Panc1 (cell line): ENCODE results near the gene LUC7L. TPM values are rescaled to one million over a fixed set of nuclear protein-coding genes. Genes with fewer than 3 reads are reported as not detected.
"Not testable (repeated sequence)": the region's sequence is repeated elsewhere in the genome, so short reads cannot be mapped to it uniquely, and the experiment has no call there.

Experiments
- ATAC-seq: fragments of 200-7000 bp; cut with Tn5 transposase; 2 replicates; pipeline ENCODE4 v1.9.1; 2020; ENCODE audit warnings: mild to moderate bottlenecking, moderate library complexity
- BruUV-seq: library from RNA; stranded (reverse); fragments of 400-500 nt; replicated peaks from 2 replicates; lab custom pipeline; 2021; lab: Mats Ljungman, UMichigan
- CTCF ChIA-PET: fragments of 300-600 bp; sonication (Branson Sonifier 250); formaldehyde crosslinking; loops from one replicate; lab custom pipeline; 2022; ENCODE audit warnings: antibody characterized with exemption; lab: Charles Lee
- POLR2A ChIA-PET: fragments of 300-600 bp; sonication (Branson Sonifier 250); formaldehyde crosslinking; loops from one replicate; lab custom pipeline; 2022; ENCODE audit warnings: antibody characterized with exemption; lab: Charles Lee
- DNase-seq: peaks from one replicate; pipeline ENCODE4 v3.0.0-alpha.2; 2010; ENCODE audit warnings: low read depth, low spot score
- H3K27ac ChIP-seq: 2 replicates; pipeline ENCODE4 v1.5.1; 2011; ENCODE audit warnings: mild to moderate bottlenecking, low read length, inconsistent platforms
- H3K27me3 ChIP-seq: fragments of 200-500 bp; sonication (Bioruptor generic); 2 replicates; pipeline ENCODE4 v1.6.0; 2014; ENCODE audit warnings: low read length, inconsistent platforms; ENCODE audit not compliant: control insufficient read depth, insufficient read depth
- H3K36me3 ChIP-seq: fragments of 200-500 bp; sonication (Bioruptor generic); 2 replicates; pipeline ENCODE4 v1.5.1; 2014; ENCODE audit warnings: inconsistent platforms, mild to moderate bottlenecking, low read length, moderate library complexity; ENCODE audit not compliant: control insufficient read depth, insufficient read depth
- H3K4me1 ChIP-seq: 2 replicates; pipeline ENCODE4 v1.5.1; 2011; ENCODE audit warnings: inconsistent platforms, mild to moderate bottlenecking, low read length, moderate library complexity; ENCODE audit not compliant: control insufficient read depth, insufficient read depth
- H3K4me3 ChIP-seq, 2 experiments: 2 replicates each; pipeline ENCODE4 v1.5.1; 2011 to 2012; ENCODE audit warnings: low read depth in 2 of 2, low read length in 2 of 2, mild to moderate bottlenecking in 2 of 2, inconsistent platforms in 1 of 2, moderate library complexity in 1 of 2
- H3K9me3 ChIP-seq: fragments of 200-500 bp; sonication (Bioruptor generic); 2 replicates; pipeline ENCODE4 v1.5.1; 2014; ENCODE audit warnings: low read depth, mild to moderate bottlenecking, inconsistent platforms, low read length, moderate library complexity; ENCODE audit not compliant: control insufficient read depth, insufficient read depth
- CTCF ChIP-seq: fragments of 450-650 bp; IDR thresholded peaks from 2 replicates; pipeline ENCODE4 v1.5.1; 2017; ENCODE audit warnings: mild to moderate bottlenecking
- POLR2AphosphoS5 ChIP-seq: IDR thresholded peaks from 2 replicates; pipeline ENCODE4 v1.6.1; 2012; ENCODE audit warnings: mild to moderate bottlenecking, low read depth, low read length, moderate library complexity
- REST ChIP-seq, 2 experiments: IDR thresholded peaks; 2 replicates each; pipeline ENCODE4 v1.6.1; 2011 to 2012; ENCODE audit warnings: low read depth in 2 of 2, control low read depth in 1 of 2, low read length in 1 of 2, mild to moderate bottlenecking in 1 of 2, moderate library complexity in 1 of 2; ENCODE audit not compliant: insufficient read depth in 1 of 2
- SIN3A ChIP-seq: IDR thresholded peaks from 2 replicates; pipeline ENCODE4 v1.6.1; 2012; ENCODE audit warnings: low read depth, mild to moderate bottlenecking, low read length, moderate library complexity, borderline replicate concordance; ENCODE audit not compliant: insufficient read depth
- TCF7L2 ChIP-seq: IDR thresholded peaks from 2 replicates; pipeline ENCODE4 v1.6.1; 2011; ENCODE audit warnings: mild to moderate bottlenecking, low read depth, low read length, inconsistent platforms
- in situ Hi-C: cut with HindIII; loops from 2 replicates; pipeline ENCODE4 v1.10.0; 2016; ENCODE audit warnings: low sequenced_read_pairs, low pct_unique_long_range_greater_than_20kb
- intact Hi-C: fragments of 100-400 bp; cut with micrococcal nuclease; formaldehyde crosslinking; loops from one replicate; pipeline ENCODE4 v1.10.0; 2022; ENCODE audit not compliant: unreplicated experiment
- total RNA-seq: library from RNA; stranded (reverse); gene quantifications from one replicate; pipeline ENCODE4 v1.2.1, GENCODE V29; 2021; ENCODE audit not compliant: unreplicated experiment

LUC7L gene
- total RNA-seq, 1 experiment from 2014 or later: 75.3 TPM

- DNase-seq (no peak), ATAC-seq (no peak)
- CTCF ChIA-PET: no interaction called here
- H3K9me3 ChIP-seq: no peaks in the 10 kb centered on the region
- POLR2A ChIA-PET: interaction anchor here (0.7 kb wide), 1 partner anchor 41 kb away, joined by 3 read pairs; no protein-coding TSS in a partner anchor
- intact Hi-C loops: no loop called here
- no peak for TF ChIP-seq POLR2AphosphoS5
- no peak for TF ChIP-seq TCF7L2
- TF ChIP-seq CTCF: no peak
- no peak for TF ChIP-seq REST (IDR thresholded peaks at IDR 0.05; ENCODE audit: insufficient read depth in 1 of 2, low read depth in 2 of 2, low read length in 1 of 2)
- no peak for TF ChIP-seq SIN3A
- H3K4me3 ChIP-seq: no peak overlapping the region
- H3K36me3 ChIP-seq: no peaks in the 10 kb centered on the region
- BruUV-seq: no TSS peak
- no peak overlapping the region for H3K27ac ChIP-seq
- H3K4me1 ChIP-seq: no peaks in the 10 kb centered on the region
- H3K27me3 ChIP-seq: no peaks in the 10 kb centered on the region
- in situ Hi-C loops: no loop called here
Observed at GRCh38 chr16:259814-260253, 30.6 kb upstream of the LUC7L start.

GRCh38 chr16:259226-259625, 30.0 kb upstream of the LUC7L start:
- Histone ChIP-seq H3K27ac (no peak overlapping the region), H3K27me3 (no peaks in the 10 kb centered on the region), H3K9me3 (no peaks in the 10 kb centered on the region), H3K36me3 (no peaks in the 10 kb centered on the region), H3K4me1 (no peaks in the 10 kb centered on the region), H3K4me3 (no peak overlapping the region)
- intact Hi-C loops (no loop called here), in situ Hi-C loops (no loop called here)
- POLR2A ChIA-PET: interaction anchor here (0.7 kb wide), 1 partner anchor 41 kb away, joined by 3 read pairs; no protein-coding TSS in a partner anchor
- ATAC-seq (no peak), DNase-seq (no peak)
- CTCF ChIA-PET: no interaction called here
- BruUV-seq: no TSS peak
- TF ChIP-seq CTCF (no peak), POLR2AphosphoS5 (no peak), REST (IDR thresholded peaks at IDR 0.05; ENCODE audit: insufficient read depth in 1 of 2, low read depth in 2 of 2, low read length in 1 of 2) (no peak), TCF7L2 (no peak), SIN3A (no peak)

GRCh38 chr16:258091-258490, 28.8 kb upstream of the LUC7L start:
- H3K27ac ChIP-seq, DNase-seq, H3K4me1 ChIP-seq, BruUV-seq, in situ Hi-C loops, H3K27me3 ChIP-seq, H3K36me3 ChIP-seq, POLR2A ChIA-PET, intact Hi-C loops, ATAC-seq, H3K9me3 ChIP-seq, H3K4me3 ChIP-seq, CTCF ChIA-PET: not testable (repeated sequence)
